GM23338 (cell line): ENCODE measurements around the gene UBA1. TPM values are rescaled to one million over a fixed set of nuclear protein-coding genes. Genes with fewer than 3 reads are reported as not detected.

Experiments
- ATAC-seq: fragments of 200-7000 bp; cut with Tn5 transposase; 3 replicates; pipeline ENCODE4 v1.9.1; 2020
- DNase-seq: peaks from one replicate; pipeline ENCODE4 v3.0.0-alpha.2; 2015; ENCODE audit warnings: low spot score
- H2AFZ ChIP-seq: fragments of 200-600 bp; sonication (generic); 2 replicates; pipeline ENCODE4 v1.8.0; 2016; ENCODE audit warnings: antibody characterized with exemption, mild to moderate bottlenecking, moderate library complexity
- H3F3A ChIP-seq: fragments of 200-600 bp; sonication (generic); replicated peaks from 2 replicates; pipeline ENCODE4 v1.8.0; 2017; ENCODE audit warnings: antibody characterized with exemption, mixed run types, low read depth
- H3K27ac ChIP-seq: fragments of 200-600 bp; sonication (generic); 2 replicates; pipeline ENCODE4 v1.6.1; 2016; ENCODE audit warnings: low read depth
- H3K27me3 ChIP-seq: fragments of 200-600 bp; sonication (generic); 2 replicates; pipeline ENCODE4 v1.8.0; 2016; ENCODE audit warnings: mild to moderate bottlenecking, mixed run types, moderate library complexity; ENCODE audit not compliant: insufficient read depth
- H3K36me3 ChIP-seq: fragments of 200-600 bp; sonication (generic); 2 replicates; pipeline ENCODE4 v1.8.0; 2016; ENCODE audit warnings: mild to moderate bottlenecking; ENCODE audit not compliant: insufficient read depth
- H3K4me1 ChIP-seq: fragments of 200-600 bp; sonication (generic); 2 replicates; pipeline ENCODE4 v1.8.0; 2016; ENCODE audit warnings: mild to moderate bottlenecking, moderate library complexity; ENCODE audit not compliant: insufficient read depth
- H3K4me2 ChIP-seq: fragments of 200-600 bp; sonication (generic); 2 replicates; pipeline ENCODE4 v1.7.1; 2017; ENCODE audit warnings: mixed run types
- H3K4me3 ChIP-seq: fragments of 200-600 bp; sonication (generic); 2 replicates; pipeline ENCODE4 v1.6.1; 2016; ENCODE audit warnings: mixed run types
- H3K79me2 ChIP-seq: fragments of 200-600 bp; sonication (generic); replicated peaks from 2 replicates; pipeline ENCODE4 v1.8.0; 2017; ENCODE audit warnings: mild to moderate bottlenecking; ENCODE audit not compliant: insufficient read depth
- H3K9me2 ChIP-seq: fragments of 200-600 bp; sonication (generic); 2 replicates; pipeline ENCODE4 v1.8.0; 2017; ENCODE audit not compliant: insufficient read depth
- H4K20me1 ChIP-seq: fragments of 200-600 bp; sonication (generic); replicated peaks from 2 replicates; pipeline ENCODE4 v1.8.0; 2017; ENCODE audit warnings: mild to moderate bottlenecking; ENCODE audit not compliant: insufficient read depth
- H3K27ac Mint-ChIP-seq: 2 replicates; pipeline ENCODE4 v1.8.0; 2020; ENCODE audit warnings: inconsistent platforms, mild to moderate bottlenecking, moderate library complexity, mixed read lengths
- H3K27me3 Mint-ChIP-seq: 3 replicates; pipeline ENCODE4 v1.8.0; 2022; ENCODE audit warnings: low read depth, mild to moderate bottlenecking, moderate library complexity, mixed read lengths, inconsistent platforms; ENCODE audit not compliant: insufficient read depth, poor library complexity
- H3K36me3 Mint-ChIP-seq: 3 replicates; pipeline ENCODE4 v1.8.0; 2021; ENCODE audit warnings: low read depth, mild to moderate bottlenecking, inconsistent platforms, moderate library complexity, mixed read lengths
- H3K4me1 Mint-ChIP-seq: 3 replicates; pipeline ENCODE4 v1.8.0; 2020; ENCODE audit warnings: mild to moderate bottlenecking, inconsistent platforms, mixed read lengths
- H3K4me3 Mint-ChIP-seq: 3 replicates; pipeline ENCODE4 v1.8.0; 2021; ENCODE audit warnings: moderate library complexity, mild to moderate bottlenecking, inconsistent platforms, mixed read lengths
- H3K9me3 Mint-ChIP-seq: 3 replicates; pipeline ENCODE4 v1.8.0; 2020; ENCODE audit warnings: moderate library complexity, mild to moderate bottlenecking, inconsistent platforms, mixed read lengths
- EZH2 ChIP-seq: fragments of 200-600 bp; sonication (generic); IDR thresholded peaks from one replicate; pipeline ENCODE4 v1.8.0; 2017; ENCODE audit warnings: antibody characterized with exemption, mild to moderate bottlenecking, low read depth; ENCODE audit not compliant: unreplicated experiment
- EZH2phosphoT487 ChIP-seq: fragments of 200-600 bp; sonication (generic); IDR thresholded peaks from one replicate; pipeline ENCODE4 v1.8.1; 2018; ENCODE audit warnings: antibody characterized with exemption; ENCODE audit not compliant: unreplicated experiment
- JUNB ChIP-seq: IDR thresholded peaks from one replicate; pipeline ENCODE4 v1.6.1; 2016; ENCODE audit warnings: antibody characterized with exemption; ENCODE audit not compliant: unreplicated experiment
- POLR2AphosphoS5 ChIP-seq: IDR thresholded peaks from 2 replicates; pipeline ENCODE4 v1.6.1; 2016; ENCODE audit warnings: antibody characterized with exemption, low read depth
- ZNF114 ChIP-seq: fragments of 250-450 bp; sonication (Bioruptor Pico); IDR thresholded peaks from 2 replicates; pipeline ENCODE4 v1.5.0; 2020; ENCODE audit warnings: mild to moderate bottlenecking, moderate library complexity
- long read RNA-seq: library from polyadenylated mRNA; unstranded; transcript quantifications from one replicate; pipeline ENCODE4 v2.0.0, GENCODE V29; 2020; ENCODE audit not compliant: unreplicated experiment
- polyA plus RNA-seq: library from polyadenylated mRNA; unstranded; fragments of >200 nt; fragmentation: Nextera tagmentation; extraction: Ambion mirVana; gene quantifications from 2 replicates; pipeline ENCODE4 v1.2.1, GENCODE V29; 2016
- total RNA-seq: library from RNA; depleted of rRNA; stranded (reverse); fragments of >200 nt; shearing (Covaris generic); gene quantifications from 2 replicates; pipeline ENCODE4 v1.2.3, GENCODE V29; 2014; rRNA removed
- TF ChIP-seq, protein P1 (sequence below), 2 experiments: fragments of 200-600 bp in 1 of 2; sonication (generic) in 1 of 2; conservative IDR thresholded peaks; 2 replicates each; pipeline versions ENCODE4 v1.5.1 to v1.6.1; 2016 to 2017; ENCODE audit warnings: antibody characterized with exemption in 2 of 2, low read depth in 2 of 2, mild to moderate bottlenecking in 2 of 2, moderate library complexity in 1 of 2

Gene UBA1
- 344 and 377 TPM in 2 replicates for total RNA-seq
- 97.7 and 104 TPM in 2 replicates for polyA plus RNA-seq
- long read RNA-seq, transcript UBA1-203 (26 exons, 3,466 nt) = minor isoform, 8 of 52 reads
- long read RNA-seq, transcript UBA1-201 (26 exons, 3,559 nt) = major isoform, 15 of 52 reads
- long read RNA-seq, partial matches to known transcripts = 23 of 52 reads
- long read RNA-seq, other reads (novel, unspliced or antisense) = 6 of 52 reads

DNA sequence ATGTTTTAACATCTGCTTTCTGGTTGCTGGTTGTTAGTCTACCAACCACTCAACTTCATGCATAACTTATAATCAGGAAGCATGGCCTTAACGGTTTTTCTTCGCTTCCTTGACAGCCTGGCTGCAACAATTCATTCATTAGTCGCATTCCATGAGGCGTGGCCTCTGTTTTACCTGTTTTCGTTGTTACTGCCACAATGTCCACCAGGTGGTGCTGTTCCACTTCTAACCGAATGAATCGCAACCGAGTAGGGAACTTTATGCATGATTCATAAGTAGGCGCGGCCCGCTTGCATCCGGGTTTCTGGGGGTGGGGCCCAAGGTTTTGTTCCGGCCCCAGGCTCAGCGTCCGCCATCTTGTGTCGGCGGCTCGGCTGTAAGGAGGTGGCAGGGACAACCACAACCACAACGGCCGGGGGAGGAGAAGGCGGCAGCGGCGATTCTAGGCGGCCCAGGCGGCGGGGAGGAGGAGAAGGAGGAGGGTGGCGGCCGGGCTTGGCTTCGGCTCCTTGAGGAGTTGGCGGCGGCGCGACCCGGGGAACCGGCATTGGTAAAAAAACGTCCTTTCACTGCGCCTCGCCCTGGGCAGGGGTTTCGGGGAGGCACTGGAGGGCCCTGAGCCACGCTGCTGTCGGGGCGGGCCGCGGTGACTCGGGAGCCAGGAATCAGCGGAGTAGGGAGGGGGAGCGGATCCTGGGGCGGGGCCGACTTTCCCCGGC lies at the start of gene UBA1:
UBA1 (plus strand) TSS at position 355 of the 719 bp plus-strand sequence. CDS start 4,974 bp downstream, outside the sequence.
- no peaks in the 10 kb centered on the region for H3K9me2 ChIP-seq

DNA sequence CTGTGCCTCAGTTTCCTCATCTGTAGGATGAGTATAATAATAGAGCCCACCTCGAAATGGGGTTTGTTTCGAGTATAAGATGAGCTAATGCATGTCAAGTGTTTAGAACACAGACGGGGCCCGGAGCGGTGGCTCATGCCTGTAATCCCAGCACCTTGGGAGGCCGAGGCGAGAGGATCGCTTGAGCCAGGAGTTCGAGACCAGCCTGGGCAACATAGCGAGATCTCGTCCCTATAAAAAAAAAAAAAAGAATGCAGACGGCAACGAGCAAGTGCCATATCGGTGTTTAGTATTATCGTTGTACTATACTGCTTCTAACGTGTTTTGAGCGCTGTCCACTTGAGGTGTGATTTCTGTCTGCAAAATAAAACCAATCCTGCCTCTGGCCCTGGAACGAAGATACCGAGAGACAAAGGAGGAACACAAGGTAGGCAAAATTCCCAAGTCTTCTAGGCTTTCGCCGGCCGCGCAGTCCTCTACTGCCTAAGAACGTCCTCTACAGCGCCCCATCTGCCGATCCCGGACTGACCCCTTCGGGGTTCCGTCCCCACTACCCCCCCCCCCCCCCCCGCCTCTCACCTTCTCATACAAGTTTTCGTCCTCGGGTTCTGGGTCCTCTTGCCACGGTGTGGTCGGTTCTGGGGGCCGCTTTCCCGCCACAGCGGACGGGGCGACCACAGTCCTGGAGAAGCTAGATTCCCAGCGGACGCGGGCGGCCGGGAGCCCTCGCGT lies 49.6 kb upstream of the UBA1 start:
- Histone ChIP-seq H3K4me2 (peak overlapping the region; percentile 81), H2AFZ (no peak overlapping the region), H3F3A (no peaks in the 10 kb centered on the region), H3K27ac (peak overlapping the region; percentile 93), H3K9me2 (no peaks in the 10 kb centered on the region), H3K4me3 (peak overlapping the region; percentile 79), H4K20me1 (no peaks in the 10 kb centered on the region; the same call in 1 of the 2 replicates), H3K79me2 (peaks cover 48% of the 10 kb centered on the region), H3K36me3 (no peaks in the 10 kb centered on the region), H3K4me1 (peaks cover 8% of the 10 kb centered on the region; the same call in 1 of the 2 replicates), H3K27me3 (no peaks in the 10 kb centered on the region)
- peak; percentile 14 for ATAC-seq
- H3K9me3 Mint-ChIP-seq = no peaks in the 10 kb centered on the region
- H3K4me3 Mint-ChIP-seq = peak overlapping the region; percentile 95
- DNase-seq = peak; percentile 59
- TF ChIP-seq, protein P1, sequence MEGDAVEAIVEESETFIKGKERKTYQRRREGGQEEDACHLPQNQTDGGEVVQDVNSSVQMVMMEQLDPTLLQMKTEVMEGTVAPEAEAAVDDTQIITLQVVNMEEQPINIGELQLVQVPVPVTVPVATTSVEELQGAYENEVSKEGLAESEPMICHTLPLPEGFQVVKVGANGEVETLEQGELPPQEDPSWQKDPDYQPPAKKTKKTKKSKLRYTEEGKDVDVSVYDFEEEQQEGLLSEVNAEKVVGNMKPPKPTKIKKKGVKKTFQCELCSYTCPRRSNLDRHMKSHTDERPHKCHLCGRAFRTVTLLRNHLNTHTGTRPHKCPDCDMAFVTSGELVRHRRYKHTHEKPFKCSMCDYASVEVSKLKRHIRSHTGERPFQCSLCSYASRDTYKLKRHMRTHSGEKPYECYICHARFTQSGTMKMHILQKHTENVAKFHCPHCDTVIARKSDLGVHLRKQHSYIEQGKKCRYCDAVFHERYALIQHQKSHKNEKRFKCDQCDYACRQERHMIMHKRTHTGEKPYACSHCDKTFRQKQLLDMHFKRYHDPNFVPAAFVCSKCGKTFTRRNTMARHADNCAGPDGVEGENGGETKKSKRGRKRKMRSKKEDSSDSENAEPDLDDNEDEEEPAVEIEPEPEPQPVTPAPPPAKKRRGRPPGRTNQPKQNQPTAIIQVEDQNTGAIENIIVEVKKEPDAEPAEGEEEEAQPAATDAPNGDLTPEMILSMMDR (conservative IDR thresholded peaks at IDR 0.05; ENCODE audit: low read depth in 2 of 2) = no peak
- peaks cover 31% of the 10 kb centered on the region for H3K36me3 Mint-ChIP-seq
- H3K27me3 Mint-ChIP-seq = peaks cover 13% of the 10 kb centered on the region
- H3K4me1 Mint-ChIP-seq = peaks cover 15% of the 10 kb centered on the region; the same call in 2 of the 3 replicates
- peak overlapping the region; percentile 96 for H3K27ac Mint-ChIP-seq

More for the DNA sequence above, at the start of gene UBA1:
- Histone ChIP-seq H3K4me2 (peak within 1 kb of the TSS; percentile 86), H3K27me3 (no peaks in the 10 kb centered on the region), H3K4me3 (peak within 1 kb of the TSS; percentile 82), H3K27ac (peak within 1 kb of the TSS; percentile 91; the same call in 1 of the 2 replicates), H4K20me1 (peaks cover 8% of the 10 kb centered on the region), H3K36me3 (no peaks in the 10 kb centered on the region; the same call in 1 of the 2 replicates), H3K4me1 (peaks cover 28% of the 10 kb centered on the region), H3K79me2 (peaks cover 49% of the 10 kb centered on the region), H2AFZ (no peak within 1 kb of the TSS), H3F3A (no peaks in the 10 kb centered on the region)
- Mint-ChIP-seq H3K36me3 (peaks cover 41% of the 10 kb centered on the region), H3K27ac (peak within 1 kb of the TSS; percentile 98), H3K9me3 (no peaks in the 10 kb centered on the region), H3K4me1 (peaks cover 46% of the 10 kb centered on the region), H3K4me3 (peak within 1 kb of the TSS; percentile 94), H3K27me3 (peaks cover 29% of the 10 kb centered on the region)
- TF ChIP-seq EZH2 = no peak
- TF ChIP-seq POLR2AphosphoS5 = peak; percentile 86
- TF ChIP-seq JUNB = no peak
- TF ChIP-seq, protein P1 (conservative IDR thresholded peaks at IDR 0.05; ENCODE audit: low read depth in 2 of 2) = peak; percentile 73 to 82
- no peak for TF ChIP-seq ZNF114 (CRISPR knock-in tag)
- no peak for TF ChIP-seq EZH2phosphoT487
- DNase-seq = peak; percentile 95
- peak; percentile 57 for ATAC-seq
